Measurements from ENCODE around the gene CD36.

- TF ChIP-seq POLR2AphosphoS5 (IDR thresholded peaks at IDR 0.05) (no peak), CTCF (IDR thresholded peaks at IDR 0.05) (no peak)
These were observed 5.6 kb upstream of the CD36 start for GRCh38 chr7:80632819-80633218.

Measured in transverse colon (tissue), 4 donors.